ENCODE measurements around the gene PDE6C. TPM values are rescaled to one million over a fixed set of nuclear protein-coding genes. Genes with fewer than 3 reads are reported as not detected.

PDE6C gene
- total RNA-seq, 4 donors from 2014 or later = not detected

DNA sequence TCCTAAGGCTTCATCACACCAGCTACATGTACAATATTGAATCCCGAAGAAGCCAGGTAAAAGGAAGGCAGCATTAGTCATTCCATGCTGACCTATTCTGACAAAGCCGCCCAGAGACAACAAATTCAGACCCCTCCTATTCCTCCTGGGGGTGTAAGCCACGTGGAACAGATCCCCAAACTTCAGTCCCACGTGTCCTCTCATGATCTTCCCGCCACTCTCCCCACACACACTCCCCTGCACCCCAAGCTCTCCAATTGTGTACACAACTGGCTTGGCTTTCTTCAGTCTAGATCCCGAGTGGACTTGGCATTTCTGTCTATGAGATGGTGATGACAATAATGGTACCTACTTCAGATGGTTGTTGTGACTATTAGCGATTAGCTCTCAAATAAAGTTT, 8.6 kb downstream of the PDE6C start:
- no peaks in the 10 kb centered on the region for H3K4me1 ChIP-seq
- TF ChIP-seq, protein P1, sequence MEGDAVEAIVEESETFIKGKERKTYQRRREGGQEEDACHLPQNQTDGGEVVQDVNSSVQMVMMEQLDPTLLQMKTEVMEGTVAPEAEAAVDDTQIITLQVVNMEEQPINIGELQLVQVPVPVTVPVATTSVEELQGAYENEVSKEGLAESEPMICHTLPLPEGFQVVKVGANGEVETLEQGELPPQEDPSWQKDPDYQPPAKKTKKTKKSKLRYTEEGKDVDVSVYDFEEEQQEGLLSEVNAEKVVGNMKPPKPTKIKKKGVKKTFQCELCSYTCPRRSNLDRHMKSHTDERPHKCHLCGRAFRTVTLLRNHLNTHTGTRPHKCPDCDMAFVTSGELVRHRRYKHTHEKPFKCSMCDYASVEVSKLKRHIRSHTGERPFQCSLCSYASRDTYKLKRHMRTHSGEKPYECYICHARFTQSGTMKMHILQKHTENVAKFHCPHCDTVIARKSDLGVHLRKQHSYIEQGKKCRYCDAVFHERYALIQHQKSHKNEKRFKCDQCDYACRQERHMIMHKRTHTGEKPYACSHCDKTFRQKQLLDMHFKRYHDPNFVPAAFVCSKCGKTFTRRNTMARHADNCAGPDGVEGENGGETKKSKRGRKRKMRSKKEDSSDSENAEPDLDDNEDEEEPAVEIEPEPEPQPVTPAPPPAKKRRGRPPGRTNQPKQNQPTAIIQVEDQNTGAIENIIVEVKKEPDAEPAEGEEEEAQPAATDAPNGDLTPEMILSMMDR (IDR thresholded peaks at IDR 0.05) = no peak
- no peak for TF ChIP-seq POLR2A (IDR thresholded peaks at IDR 0.05)
- H3K27ac ChIP-seq = no peak overlapping the region
- H3K4me3 ChIP-seq = no peak overlapping the region
- no peaks in the 10 kb centered on the region for H3K9me3 ChIP-seq
- H3K36me3 ChIP-seq = no peaks in the 10 kb centered on the region
- DNase-seq = no peak
- H3K27me3 ChIP-seq = no peaks in the 10 kb centered on the region

DNA sequence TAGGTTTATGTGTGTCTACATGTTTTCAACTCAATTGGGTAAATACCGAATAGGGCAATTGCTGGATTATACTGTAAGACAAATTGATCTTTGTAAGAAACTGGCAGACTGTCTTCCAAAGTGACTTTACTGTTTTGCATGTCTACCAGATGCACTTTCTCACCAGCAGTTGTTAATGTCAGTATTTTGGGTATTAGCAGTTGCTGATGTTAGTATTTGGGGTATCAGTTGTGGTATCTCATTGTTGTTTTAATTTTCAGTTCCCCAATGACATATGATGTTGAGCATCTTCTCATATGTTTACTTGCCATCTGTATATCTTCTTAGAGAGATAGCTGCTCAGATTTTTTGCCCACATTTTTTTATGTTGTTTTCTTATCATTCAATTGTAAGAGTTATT, 10.6 kb downstream of the PDE6C start:
- no peak overlapping the region for H3K27ac ChIP-seq
- H3K9me3 ChIP-seq = no peaks in the 10 kb centered on the region
- H3K27me3 ChIP-seq = no peaks in the 10 kb centered on the region
- H3K36me3 ChIP-seq = no peaks in the 10 kb centered on the region
- no peaks in the 10 kb centered on the region for H3K4me1 ChIP-seq
- no peak for DNase-seq
- H3K4me3 ChIP-seq = no peak overlapping the region
- TF ChIP-seq, protein P1 (IDR thresholded peaks at IDR 0.05) = no peak
- no peak for TF ChIP-seq POLR2A (IDR thresholded peaks at IDR 0.05)

DNA sequence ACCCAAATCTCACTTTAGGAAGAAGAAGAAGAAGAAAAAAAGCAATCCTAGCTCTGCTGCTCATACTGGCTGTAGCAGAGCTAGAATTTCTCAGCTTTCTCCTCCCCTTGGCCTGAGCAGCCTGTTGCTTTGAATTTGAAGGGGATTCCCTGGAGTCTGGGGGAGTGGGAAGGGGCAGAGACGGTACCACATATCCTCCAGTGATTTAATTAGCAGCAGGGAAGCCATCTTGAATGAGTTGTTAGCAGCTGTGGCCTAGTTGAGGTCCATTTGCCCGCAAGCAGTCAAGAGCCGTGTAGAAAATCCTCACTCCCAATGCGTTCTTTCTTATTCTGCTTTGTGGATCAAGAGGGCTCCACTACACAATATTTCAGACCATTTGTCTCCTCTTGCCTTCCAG, 16.5 kb downstream of the PDE6C start:
- TF ChIP-seq, protein P1 (IDR thresholded peaks at IDR 0.05) = no peak
- TF ChIP-seq POLR2A (IDR thresholded peaks at IDR 0.05) = no peak
- Histone ChIP-seq H3K27ac (no peak overlapping the region), H3K36me3 (no peaks in the 10 kb centered on the region), H3K4me1 (no peaks in the 10 kb centered on the region), H3K27me3 (no peaks in the 10 kb centered on the region), H3K9me3 (no peaks in the 10 kb centered on the region), H3K4me3 (no peak overlapping the region)
- no peak for DNase-seq

DNA sequence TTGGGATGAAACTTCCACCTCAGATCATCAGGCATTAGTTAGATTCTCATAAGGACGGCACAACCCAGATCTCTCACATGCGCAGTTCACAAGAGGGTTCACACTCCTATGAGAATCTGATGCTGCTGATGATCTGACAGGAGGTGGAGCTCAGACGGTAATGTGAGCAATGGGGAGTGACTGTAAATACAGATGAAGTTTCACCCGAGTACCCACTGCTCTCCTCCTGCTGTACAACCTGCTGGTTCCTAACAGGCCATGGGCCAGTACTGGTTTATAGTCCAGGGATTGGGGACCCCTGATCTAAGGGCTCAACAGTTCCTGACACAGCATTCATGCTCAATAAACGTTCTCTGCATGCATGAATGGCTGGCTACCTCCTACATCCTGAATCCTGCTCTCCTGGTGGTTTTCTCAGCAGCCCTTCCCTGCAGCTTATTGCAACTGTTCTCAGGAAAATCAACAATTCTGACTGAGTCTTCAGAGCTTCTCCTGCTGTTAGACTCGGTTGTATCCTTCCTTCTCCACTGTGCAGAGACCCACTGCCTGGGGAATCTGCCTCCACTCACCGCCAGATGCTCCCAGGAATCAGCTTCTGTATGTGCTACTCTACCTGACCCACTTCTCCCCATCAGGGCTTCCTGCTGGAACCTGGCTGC, 17.4 kb downstream of the PDE6C start:
- Histone ChIP-seq H3K4me1 (no peaks in the 10 kb centered on the region), H3K27ac (no peak overlapping the region), H3K27me3 (no peaks in the 10 kb centered on the region), H3K36me3 (no peaks in the 10 kb centered on the region), H3K9me3 (no peaks in the 10 kb centered on the region), H3K4me3 (no peak overlapping the region)
- DNase-seq = no peak
- TF ChIP-seq POLR2A (IDR thresholded peaks at IDR 0.05) = no peak
- TF ChIP-seq, protein P1 (IDR thresholded peaks at IDR 0.05) = no peak

DNA sequence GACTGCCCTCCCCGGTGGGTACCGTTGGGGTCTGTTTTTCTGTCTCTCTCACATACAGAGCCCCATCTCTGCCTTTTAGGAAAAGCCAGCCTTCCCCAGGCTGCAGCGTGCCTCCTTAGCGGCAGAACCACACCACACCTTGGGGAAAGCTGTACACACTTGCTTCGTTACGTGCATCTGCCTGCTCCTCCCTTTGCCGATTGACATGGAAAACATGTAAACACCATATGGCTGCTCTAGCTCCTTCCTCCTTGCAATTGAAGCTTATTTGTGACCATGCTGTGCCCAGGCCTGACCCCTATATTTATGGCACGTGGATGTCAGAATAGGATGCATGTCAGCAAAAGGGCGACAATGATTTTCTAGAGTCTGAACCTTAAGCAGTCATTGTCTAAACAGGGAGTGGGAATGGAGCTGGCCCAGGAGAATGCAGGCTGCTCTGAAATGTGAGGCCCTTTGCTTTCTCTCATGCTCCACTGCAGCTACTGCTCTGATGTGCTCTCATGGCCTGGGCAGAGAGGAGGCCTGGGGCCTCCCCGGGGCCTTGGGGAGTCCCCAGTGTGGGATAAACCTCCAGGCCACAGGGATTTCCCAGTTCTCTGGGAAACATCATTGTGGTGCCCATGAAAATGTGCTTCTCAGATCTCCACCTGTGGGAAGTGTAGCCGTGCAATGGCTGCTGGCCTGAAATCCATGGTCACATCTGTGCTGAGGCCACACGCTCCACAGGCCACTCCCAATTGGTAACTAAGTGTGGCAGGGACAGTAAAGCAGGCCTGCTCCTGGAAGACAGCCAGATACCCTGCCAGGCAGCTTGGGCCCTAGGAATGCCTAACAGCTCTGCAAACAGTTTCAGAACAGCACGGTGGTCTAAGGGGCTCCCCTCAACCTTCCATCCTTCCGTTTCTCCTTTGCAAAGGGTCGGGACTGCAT, 18.6 kb downstream of the PDE6C start:
- Histone ChIP-seq H3K27ac (no peak overlapping the region), H3K9me3 (no peaks in the 10 kb centered on the region), H3K36me3 (no peaks in the 10 kb centered on the region), H3K4me3 (no peak overlapping the region), H3K4me1 (no peaks in the 10 kb centered on the region), H3K27me3 (no peaks in the 10 kb centered on the region)
- no peak for DNase-seq
- no peak for TF ChIP-seq POLR2A (IDR thresholded peaks at IDR 0.05)
- TF ChIP-seq, protein P1 (IDR thresholded peaks at IDR 0.05) = no peak
